HL-60/S4 (cell line): Measurements from ENCODE around the gene ERI3.

ENCODE experiments used
- in situ Hi-C: fragments of 300-500 bp; cut with MboI; formaldehyde crosslinking; loops from 2 replicates; pipeline ENCODE4 v1.14.3; 2022; ENCODE audit warnings: low sequenced_read_pairs

Gene ERI3

DNA sequence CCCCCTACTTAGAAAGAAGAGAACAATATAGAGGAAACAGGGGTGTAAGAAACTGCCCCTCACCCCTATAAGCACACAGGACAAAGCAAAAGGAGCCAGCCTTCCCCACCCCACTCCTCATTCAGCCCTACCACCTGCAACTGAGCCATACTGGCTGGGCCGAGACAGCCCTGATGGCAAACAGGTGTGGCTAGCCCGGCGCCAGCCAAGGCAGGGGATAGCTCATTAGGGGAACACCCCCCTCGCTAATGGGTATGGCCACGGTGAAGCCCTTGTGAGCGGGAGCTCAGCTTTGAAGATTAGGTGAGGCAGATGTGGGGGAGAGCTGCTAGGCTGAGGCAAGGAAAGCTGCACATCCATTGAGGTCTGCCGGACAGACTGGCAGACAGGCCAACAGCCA is 65.5 kb downstream of the ERI3 start:
- in situ Hi-C loops: no loop called here

DNA sequence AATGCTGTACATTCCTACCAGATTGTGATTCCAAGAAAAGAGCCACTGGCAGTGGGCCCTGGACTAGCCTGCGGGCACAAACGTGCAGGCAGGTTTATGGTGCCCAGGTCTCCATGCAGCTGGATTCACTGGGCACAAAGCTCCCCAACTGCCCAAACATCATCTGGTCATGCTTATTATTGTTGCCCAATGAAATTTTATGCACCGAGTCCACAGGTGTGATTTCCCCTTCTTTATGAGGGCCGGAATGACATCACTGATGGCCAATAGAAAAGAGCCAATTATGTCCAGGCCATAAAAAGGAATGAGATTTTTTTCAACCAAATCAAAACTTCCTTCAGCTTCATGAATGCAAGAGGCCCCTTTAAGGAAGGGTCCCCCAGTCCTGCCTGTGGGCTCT is 66.2 kb downstream of the ERI3 start:
- in situ Hi-C loops: no loop called here

DNA sequence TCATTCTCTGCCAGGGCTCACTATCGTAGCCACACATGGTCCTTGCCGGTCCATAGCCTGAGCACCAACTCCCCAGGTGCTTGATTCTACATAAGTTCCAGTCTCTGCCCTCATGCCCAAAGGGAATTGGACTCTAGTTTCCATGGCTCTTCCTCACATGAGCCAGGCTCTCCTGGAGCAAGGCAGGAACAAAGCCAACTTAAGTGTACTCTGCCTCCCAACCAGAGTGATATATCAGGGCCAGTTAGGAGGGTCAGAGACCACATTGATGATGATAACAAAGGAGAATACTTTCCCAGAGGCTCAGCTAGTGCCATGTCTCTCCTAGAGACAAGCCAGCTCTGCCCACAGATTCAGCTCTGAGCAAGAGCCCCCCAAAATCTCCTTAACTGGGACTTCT is 70.9 kb downstream of the ERI3 start:
- in situ Hi-C loops: no loop called here

DNA sequence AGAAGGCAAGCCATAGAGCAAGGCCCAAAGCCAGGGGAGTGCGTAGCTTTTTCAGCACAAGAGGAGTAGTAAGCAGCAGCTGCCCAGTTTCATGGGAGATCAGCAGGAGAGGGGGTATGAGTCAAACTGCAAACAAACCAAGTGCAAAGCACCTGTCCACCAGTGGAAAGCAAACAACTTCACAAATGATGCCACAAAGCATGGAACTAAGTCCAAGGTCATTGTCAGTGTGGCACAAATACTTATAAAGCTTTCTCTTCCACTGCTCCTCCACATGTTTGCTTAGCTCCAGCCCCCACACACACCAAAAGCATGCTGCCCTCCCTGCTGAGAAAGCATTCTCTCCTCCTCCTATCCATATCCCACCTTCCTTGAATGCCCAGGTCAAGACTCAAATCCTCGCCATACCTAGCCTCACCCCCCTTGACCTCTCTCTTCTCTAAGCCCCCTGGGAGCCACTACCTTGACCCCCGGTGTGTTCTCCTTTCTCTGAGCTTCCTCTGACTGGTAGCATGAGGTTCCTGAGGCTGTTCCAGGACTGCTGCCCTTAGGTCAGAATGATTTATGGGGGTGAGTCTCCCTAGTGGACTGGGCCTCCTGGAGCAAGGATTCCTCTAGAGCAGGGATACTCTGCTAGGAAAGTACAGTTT is 71.4 kb downstream of the ERI3 start:
- in situ Hi-C loops: no loop called here

DNA sequence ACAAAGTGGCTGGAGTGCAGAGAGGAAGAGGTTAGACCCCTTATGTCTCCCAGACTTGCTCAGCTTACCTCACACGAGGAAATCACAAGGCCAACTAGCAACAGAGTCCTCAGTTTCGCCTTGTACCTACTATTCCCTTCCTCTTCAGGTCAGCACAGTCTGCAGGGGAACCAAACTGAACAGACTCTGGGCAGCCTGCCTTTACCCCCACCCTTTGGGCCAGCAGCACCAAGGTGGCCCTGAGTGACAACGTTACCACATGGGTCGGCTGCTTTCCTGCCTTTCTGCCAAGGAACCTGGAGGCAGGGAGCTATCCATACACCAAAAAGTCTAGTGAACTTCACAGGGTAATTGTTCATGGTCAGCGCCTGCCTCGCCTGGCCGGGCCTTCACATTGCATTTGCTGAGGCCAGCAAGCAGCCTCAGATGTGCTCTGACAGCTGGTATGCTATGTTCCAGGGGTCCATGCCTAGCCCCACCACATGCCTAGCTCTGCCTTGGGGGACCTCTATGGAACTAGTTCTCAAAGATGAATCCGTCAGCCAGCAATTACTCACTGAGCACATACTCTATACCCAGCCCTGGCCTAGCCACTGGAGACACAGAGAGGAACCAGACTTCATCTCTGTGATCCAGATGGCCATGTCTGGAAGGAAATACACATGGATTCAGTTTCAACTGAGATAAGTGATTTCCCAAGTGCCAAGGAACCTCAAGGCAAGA is 72.2 kb downstream of the ERI3 start:
- in situ Hi-C loops: no loop called here

DNA sequence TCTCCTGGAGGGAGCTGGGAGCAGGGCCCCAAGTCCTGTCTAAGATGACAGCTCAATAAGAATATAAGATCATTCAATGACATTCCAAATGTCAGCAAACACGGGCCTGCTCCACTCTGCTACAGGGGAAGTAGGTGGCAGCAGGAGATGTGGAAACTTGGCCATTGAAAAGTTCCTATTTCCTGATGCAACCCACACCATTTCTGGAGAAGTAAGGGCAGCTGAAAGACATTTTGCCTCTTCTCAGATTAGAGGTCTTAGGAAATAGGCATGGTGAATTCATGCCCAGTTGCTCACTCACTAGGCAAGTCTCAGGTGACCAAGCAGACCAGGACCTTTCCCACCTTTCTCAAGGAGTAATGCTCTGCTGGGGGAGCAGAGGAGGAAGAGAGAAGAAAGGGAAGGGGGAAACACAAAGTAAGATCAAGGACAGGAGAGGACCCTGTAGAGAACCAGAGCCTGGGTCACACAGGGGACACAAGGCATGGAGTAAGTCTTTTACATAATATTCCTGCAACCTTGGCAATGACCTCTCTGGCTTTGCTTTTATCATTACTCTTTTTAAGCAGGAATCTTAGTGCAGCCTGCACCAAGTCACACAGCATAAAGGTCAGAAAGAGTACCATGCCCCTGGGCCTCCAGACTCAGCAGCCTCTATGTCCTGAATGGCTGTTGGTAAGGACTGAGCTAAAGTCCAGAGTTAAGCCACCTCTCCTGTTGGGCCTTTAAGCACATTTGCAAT is 72.9 kb downstream of the ERI3 start:
- in situ Hi-C loops: no loop called here

DNA sequence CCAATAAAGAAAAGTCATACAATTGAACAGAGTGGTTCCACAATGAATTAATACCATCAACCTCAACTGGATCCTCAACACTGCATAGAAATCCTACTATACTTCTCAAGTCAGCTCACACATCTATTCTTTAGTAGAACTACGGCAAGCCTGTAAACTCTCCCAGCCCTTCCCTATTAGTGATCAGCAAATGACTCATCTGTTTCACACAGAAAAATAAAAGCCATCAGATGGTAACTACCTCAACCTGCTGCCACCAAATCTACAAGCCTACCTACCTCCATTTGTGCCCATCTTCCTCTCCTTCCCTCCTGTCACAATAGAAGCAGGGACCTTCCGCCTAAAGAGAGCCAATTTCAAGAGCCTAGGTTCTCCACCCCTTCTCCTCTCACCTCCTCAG is 78.2 kb downstream of the ERI3 start:
- in situ Hi-C loops: no loop called here

DNA sequence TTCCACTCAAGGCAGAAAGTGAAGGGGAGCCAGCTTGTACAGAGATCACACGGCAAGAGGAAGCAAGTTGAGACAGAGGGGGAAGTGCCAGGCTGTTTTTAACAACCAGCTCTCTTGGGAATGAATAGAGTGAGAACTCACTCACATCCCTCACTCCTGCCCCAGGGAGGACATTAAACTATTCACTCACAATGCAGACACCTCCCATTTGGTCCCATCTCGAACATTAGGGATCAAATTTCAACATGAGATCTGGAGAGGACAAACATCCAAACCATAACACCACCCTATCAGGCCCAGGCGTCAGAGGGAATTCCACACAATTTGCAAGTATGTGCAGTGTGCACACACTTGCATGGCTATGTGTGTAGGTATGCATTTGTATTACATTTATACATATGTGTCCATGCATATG is 79.1 kb downstream of the ERI3 start:
- in situ Hi-C loops: no loop called here

DNA sequence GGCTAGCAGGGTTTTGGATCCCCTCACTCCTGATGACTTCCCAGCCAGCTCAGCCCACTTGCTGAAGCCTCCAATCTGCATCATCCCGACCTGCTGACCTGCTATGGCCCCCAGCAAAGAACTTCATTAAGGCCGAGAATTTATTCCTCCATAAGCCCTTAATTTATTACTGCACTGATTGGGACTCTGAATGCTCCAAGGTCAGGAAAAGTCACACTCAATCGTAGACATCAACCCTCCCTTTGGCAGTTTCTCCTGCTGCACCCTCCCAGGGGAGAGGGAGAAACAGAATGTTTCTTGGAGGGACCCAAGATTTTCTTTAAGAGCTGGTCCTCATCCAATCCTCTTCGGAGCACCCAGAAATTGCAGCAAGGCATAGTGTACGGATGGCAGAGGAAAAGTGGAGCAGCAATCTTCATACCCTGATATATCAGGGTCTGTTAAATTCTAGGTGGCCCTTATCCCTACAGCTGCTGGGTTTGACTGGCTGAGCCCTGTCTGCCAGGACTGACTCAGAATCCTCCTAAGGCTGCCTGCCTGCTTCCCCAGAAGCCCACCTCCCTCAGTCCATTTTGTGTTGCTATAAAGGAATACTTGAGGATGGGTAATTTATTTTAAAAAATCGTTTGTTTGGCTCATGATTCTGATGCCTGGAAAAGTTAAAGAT is 79.6 kb downstream of the ERI3 start:
- in situ Hi-C loops: no loop called here

DNA sequence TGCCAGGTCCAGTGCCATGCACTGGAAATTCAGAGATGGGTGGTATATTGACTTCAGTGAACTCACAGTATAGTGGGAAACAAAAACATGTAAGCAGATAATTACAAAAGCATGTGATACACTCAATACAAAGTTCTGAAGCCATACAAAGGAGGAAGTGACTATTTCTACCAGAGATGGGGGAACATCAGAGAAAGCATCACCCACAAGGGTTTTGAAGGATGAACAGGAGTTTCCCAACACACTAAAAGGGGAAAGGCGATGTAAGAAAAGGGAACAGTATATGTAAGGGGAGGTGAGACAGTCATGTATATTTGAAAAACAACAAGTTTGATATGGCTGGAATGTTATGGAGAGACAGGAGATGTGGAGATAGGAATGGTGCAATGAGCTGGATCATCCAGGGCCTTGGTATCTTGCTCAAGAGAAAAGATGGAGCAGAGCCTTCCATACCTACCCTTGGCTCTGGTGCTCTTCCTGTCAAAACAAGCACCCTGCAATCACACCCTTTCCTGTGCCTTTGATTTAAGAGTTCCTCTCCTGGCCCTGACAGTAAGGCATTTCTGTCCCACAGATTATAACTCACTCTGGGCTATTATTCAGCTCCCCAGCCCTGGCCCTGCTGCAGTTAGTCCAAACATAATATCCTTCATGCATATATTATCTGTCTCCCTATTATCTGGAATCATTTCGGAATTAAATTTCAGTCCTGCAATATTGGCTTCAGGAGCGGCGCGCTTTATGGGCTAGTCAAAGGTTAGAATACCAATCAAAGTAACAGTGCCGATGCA is 81.3 kb downstream of the ERI3 start:
- in situ Hi-C loops: no loop called here

DNA sequence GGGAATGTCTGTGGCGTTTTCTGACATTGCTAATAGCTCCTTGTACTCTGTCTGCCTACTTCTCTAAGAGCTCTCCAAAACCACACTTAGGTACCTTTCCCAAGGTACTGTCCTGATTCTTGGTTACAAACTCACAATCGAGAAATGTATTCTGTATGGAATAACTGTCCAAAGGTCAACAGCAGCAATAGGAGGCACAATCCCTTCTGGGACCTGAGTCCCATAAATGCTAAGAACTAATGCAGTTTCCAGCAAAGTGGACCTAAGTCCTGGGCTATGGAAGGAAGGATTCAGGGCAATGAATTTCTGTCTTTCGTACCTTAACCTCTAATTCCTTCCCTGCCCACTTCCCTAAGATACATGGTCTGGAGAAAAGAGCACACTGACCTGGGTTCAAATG is 82.1 kb downstream of the ERI3 start:
- in situ Hi-C loops: no loop called here

DNA sequence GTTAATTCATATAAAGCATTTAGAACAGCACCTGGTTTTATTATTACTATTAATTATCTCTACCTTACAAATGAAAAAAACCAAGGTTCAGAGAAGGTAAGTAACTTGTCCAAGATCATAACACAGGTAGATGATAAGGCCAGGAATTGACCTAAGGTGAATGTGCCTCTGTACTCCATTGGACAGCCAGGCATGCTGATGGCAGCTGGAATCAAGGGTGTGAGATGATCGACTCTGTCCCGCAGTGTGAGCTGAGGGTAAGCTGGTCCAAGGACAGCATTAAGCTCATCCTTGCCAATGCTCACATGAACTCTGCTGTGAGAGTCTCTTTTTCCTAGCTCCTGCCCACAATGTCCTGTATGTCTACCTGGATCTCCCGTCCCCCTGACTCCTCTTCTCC is 83.4 kb downstream of the ERI3 start:
- in situ Hi-C loops: no loop called here

DNA sequence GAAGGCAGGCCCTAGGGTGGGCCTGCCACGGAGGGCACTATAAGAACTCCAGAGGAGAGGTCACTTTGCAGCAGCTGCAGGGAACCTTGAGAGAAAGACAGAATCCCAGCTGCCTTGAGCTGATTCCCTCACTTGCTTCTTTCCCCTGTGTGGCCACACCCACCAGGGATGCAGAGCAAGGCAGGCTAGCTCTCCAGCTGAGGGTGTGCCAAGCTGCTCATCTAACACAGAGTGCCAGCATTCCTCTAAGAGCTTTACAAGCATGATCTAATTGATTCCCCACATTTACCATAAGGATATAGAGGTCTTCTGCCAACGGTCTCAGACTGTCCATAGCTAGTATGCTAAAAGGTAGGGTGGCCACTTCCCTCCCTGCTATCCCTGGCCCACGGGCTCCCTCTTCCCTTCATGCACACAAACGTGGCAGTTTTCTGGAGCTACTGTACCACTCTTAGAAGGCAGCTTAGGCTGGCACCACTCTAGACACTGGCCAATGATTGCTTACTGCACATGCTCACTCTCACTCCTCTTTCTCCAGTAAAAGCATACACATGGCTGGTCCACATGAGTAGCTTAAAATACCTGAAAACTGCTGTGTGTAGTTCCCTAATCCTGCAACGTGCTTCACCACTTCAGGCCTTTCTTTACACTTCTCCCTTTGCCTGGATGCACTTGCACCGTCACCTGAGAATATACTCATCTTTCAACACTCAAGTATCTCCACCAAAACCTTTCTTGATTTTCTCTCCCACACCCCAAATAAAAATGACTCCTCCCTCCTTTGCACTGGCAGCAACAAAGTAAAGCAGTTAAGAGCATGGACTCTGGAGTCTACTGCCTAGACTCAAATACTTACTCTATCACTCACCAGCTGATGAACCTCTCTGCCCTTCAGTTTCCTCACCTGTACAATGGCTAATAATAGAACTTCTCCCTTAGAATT is 84.1 kb downstream of the ERI3 start:
- in situ Hi-C loops: no loop called here

DNA sequence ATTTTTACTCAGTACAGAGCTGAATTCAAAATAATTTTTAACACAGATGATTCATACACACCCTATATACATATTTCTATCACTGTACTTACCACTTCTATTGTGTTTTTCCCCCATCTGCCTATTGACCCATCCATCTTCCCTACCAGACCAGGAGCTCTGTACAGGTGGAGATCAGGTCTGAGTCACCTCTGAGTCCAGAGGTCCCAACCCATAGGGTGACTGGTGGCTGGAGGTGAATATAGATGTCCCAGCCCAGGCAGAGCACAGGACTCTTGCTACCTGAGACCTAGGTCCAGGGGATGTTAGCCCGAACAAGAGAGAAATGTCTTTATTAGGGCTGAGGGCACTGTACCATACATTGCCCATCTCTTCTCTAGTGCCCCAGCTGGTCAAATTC is 87.0 kb downstream of the ERI3 start:
- in situ Hi-C loops: no loop called here

DNA sequence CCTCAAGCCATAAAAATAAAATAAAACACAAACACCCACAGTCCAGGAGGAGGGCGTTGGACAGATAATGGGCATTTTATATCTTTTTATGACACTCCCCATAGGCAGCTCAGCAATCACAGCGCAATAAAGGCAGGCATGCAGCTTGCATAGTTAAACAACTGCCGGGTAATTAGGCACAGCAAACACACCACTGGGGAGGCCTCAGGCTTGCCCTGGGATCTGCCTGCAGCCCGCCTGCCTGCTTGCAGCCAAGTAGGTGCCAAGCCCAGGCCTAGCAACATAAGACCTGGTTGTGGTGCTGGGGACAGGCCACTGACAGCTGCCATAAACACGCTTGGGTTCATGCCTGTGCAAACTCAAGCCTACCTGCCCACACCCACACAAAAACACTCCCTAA is 87.6 kb downstream of the ERI3 start:
- in situ Hi-C loops: no loop called here

DNA sequence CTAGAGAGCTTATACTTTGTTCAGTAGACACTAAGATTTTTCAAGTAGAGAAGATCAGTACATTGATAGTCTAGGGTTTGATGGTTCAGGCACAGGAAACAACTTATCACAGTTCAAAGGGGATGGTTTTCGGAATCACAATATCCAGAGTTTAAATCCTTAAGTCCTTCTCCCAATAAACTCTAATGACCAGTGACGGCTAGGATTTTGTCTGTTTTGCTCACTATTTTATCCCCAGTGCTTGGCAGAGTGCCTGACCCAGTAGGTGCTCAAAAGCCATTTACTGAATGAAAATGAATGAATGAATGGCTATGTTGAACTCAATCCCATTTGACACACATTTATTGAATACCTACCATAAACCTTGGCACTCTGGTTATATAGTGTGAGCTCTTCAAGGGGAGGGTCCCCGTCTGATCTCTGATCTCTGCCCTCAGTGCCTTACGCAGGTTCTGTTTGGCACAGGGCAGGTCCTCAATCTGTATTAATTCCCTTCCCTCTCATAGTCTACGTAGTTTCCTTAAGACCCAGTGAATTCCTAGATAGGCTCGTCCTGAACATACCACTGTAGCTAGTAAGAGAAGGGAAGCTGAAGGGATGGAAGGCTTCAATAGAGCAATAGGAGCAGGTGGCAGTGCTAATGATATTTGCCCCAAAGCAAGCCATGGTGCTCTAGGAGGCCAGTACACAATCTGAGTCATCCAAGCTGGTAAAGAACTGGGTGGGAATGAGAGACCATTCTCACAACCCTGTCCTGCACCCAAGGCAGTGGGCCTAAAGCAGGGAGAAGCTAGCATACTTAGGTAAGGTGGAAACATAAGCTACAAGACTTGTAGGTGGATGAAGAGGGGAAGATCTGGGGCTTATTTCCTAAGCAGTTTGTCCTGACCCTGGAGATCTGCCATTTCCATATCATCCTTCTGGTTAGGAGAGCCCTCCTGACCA is 88.4 kb downstream of the ERI3 start:
- in situ Hi-C loops: no loop called here

DNA sequence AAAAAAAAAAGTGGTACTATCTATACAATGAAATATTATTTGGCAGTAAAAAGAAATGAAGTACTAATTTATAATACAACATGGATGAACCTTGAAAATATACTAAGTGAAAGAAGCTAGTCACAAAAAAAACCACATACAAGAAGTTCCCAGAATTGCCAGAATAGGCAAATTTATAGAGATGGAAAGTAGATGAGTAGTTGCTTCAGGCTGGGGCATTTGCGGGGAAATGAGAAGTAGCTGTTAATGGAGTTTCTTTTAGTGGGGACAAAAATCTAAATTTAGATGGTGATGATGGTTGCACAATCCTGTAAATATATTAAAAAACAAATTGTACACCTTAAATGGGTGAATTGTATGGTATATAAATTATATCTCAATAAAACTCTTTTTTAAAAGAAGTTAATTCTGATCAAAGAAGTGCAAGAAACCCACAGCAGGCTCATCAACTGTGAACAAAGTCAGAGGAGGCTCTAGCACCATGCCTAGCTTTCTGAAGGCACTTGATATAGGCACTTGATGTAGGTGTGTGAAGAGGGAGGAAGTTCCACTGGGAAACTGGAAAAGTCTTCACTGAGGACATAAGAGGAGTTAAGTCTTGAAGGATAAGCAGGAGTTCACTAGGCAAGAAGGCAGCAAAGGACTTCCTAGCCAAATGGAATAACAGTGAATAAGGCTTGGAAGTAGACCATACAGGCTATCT is 89.2 kb downstream of the ERI3 start:
- in situ Hi-C loops: no loop called here

DNA sequence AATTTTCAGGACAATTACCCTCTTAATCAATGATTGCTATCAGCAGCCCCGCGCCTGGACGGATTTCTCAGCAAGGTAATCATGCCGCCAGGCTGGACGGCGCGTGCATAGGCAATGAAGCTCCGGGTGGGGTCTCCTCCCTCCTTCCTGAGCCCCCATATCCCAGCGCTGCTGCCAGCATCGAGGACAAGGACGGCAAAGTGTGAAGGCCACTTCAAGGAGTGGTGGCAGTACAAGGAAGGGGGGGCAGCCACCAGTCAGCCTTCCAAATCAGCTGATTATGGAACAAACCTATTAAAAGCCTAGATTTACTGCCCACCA is 90.6 kb downstream of the ERI3 start:
- in situ Hi-C loops: no loop called here
